Head of caudate nucleus (tissue), 42 donors: ENCODE data around the gene RRP8.

Source experiments
- DNase-seq, 42 donors: peaks; one replicate each; pipeline versions ENCODE4 v3.0.0 to v3.0.0-alpha.2; 2020 to 2021; ENCODE audit warnings: mixed read lengths in 7 of 42
- intact Hi-C: fragments of 100-400 bp; cut with DNase I; formaldehyde crosslinking; loops from one replicate; pipeline ENCODE4 v1.15.0; 2022

The RRP8 gene

DNA sequence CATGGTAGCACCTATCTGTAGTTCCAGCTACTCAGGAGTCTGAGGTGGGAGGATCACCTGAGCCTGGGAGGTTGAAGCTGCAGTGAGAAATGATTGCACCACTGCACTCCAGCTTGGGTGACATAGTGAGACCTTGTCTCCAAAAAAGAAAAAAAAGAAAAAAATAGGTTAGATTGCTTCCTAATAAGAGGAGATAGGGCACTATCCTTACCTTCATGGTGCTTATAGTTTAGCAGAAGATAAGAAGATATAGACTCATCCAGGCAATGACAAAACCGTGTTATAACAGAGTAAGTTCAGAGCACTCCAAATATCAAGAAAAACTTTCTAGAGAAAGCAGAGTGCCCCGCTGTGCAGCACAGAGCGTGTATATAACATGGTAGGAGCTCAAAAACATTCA lies 42.1 kb downstream of the RRP8 start:
- intact Hi-C loops: no loop called here

GRCh38 chr11:6559369-6559768 lies 44.0 kb downstream of the RRP8 start:
- intact Hi-C loops: no loop called here
- DNase-seq: no peak

More for the DNA sequence above, 42.1 kb downstream of the RRP8 start:
- DNase-seq: no peak

- DNase-seq: peak in 1 of 42 donors; percentile 32
- intact Hi-C loops: no loop called here
These were observed 45.4 kb downstream of the RRP8 start for GRCh38 chr11:6557761-6558674.

DNA sequence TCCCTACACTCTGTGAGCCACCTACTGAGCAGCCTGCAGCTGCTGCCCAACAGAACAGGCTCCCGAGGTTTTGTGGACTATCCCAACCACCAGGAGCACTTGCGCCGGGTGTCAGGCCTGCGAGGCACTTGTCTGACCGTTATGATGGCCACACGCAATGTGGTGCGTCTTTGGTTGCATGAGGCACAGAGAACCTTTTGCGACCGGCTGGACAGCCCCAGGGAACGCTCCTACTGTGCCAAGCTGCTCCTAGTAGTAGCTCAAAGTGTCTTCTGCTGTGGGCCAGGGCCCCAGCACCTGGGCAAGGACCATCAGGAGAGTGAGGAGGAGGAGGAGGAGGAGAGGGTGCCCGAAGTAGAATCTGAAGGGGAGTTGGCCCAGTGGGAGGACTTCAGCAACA lies 46.4 kb downstream of the RRP8 start:
- intact Hi-C loops: no loop called here
- DNase-seq: no peak

- intact Hi-C loops: no loop called here
- no peak for DNase-seq
These were observed 47.1 kb downstream of the RRP8 start for GRCh38 chr11:6556139-6556949.

DNA sequence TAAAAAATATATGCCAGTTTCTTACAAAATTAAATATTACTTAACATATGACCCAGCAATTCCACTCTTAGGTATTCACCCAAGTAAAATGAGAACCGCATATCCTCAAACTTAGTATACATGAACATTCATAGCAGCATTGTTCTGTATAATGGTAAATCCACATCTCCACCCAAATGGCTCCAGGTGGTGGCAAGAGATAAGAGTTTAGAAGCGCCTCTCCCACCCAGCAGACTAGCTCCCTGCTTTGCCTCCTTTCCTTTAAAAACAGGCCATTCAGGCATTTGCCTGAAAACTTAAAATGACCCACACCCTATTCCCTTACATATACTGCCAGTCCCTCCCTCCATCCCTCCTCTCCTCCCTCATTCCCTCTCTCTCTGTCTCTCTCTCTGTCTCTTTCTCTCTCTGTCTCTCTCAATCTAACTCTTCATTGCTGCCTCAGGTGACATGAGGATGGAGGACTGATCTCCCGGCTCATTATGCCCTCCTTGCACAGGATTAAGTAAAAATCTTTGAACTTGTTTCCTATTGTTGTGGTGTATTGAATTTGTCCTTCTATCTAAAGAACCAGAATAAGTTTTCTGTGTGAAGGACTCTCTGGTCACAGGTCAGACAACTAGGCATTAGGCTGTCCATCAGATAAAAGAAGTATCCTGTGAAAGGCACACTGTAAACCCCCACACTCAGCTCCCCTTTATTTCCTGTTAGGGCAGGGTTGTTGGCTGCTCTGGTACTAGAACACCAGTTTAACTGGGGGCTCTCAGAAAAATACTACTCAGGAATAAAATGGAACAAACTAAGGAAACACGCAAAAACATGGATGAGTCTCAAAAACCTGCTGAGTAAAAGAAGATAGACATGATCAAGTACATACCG lies 48.3 kb downstream of the RRP8 start:
- intact Hi-C loops: no loop called here
- no peak for DNase-seq

- intact Hi-C loops: no loop called here
- DNase-seq: no peak
These were observed 49.8 kb downstream of the RRP8 start for GRCh38 chr11:6553634-6554033.

GRCh38 chr11:6548641-6549040 lies 54.8 kb downstream of the RRP8 start:
- intact Hi-C loops: no loop called here
- no peak for DNase-seq

- DNase-seq: no peak
- intact Hi-C loops: no loop called here
These were observed 55.3 kb downstream of the RRP8 start for GRCh38 chr11:6548121-6548520.

DNA sequence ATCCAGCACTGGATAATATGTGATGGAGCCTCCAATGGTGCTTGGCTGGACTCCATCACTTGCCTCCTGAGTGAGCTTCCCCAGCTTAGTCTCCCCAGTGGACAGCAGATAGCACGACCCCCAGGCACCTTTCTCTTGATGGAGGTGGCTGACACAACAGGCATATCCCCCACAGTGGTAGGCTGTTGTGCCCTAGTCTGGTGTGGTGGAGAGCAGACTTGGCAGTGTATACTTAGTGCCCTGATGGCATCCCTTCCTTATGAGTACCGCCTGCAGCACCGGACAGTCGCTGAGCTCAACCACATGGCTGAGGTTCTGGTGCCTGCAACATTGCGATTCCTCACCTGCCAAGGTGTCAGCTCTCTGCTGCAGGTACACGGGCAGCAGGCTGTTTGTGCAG lies 56.2 kb downstream of the RRP8 start:
- intact Hi-C loops: no loop called here
- no peak for DNase-seq

GRCh38 chr11:6546735-6547134 lies 56.7 kb downstream of the RRP8 start:
- intact Hi-C loops: no loop called here
- DNase-seq: no peak

DNA sequence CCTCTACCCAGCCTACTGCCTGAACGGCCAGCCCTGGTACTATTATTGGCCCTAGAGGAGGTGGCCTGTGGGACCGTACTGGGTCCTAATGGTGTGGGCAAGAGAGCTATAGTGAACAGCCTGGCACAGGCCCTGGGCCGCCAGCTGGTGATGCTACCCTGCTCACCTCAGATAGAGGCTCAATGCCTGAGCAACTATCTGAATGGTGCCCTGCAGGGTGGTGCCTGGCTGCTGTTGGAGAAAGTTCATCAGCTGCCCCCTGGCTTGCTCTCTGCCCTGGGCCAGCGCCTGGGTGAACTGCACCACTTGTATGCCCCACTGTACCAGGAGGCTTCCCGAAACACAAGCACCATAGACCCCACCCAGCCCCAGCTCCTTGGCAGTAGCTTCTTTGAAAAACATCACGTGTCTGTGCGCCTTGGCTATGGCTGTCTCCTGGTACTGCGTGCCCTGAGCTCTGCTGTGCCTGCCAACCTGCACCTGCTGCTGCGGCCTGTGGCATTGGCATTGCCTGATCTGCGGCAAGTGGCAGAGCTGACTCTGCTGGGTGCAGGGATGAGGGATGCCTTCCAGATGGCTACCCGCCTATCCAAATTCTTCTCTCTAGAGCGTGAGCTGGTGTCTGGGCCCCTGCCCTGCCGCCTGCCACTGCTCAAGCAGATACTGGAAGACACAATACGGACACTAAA lies 57.4 kb downstream of the RRP8 start:
- intact Hi-C loops: no loop called here

More for the DNA sequence above, 57.4 kb downstream of the RRP8 start:
- peak in 34 of 42 donors; percentile 27 to 84 (median 48) for DNase-seq
